T-helper 17 cell (primary cell): Measurements from ENCODE around the gene SPHK2. TPM values are rescaled to one million over a fixed set of nuclear protein-coding genes. Genes with fewer than 3 reads are reported as not detected.

Experiments
- ATAC-seq: fragments of 150-1000 bp; cut with Tn5 transposase; 2 replicates; pipeline ENCODE4 v1.10.0; 2021; ENCODE audit warnings: mild to moderate bottlenecking, moderate library complexity
- DNase-seq, 3 donors: peaks; one replicate each; pipeline versions ENCODE4 v3.0.0 to v3.0.0-alpha.2; 2020 to 2021
- H3K9me3 ChIP-seq: one replicate; pipeline ENCODE4 v1.7.0; 2013; ENCODE audit warnings: low read length, mild to moderate bottlenecking; ENCODE audit not compliant: control insufficient read depth, poor library complexity, severe bottlenecking
- H3K27ac Mint-ChIP-seq: one replicate; pipeline ENCODE4 v1.8.0; 2022; ENCODE audit warnings: mild to moderate bottlenecking, moderate library complexity, mixed read lengths
- H3K27me3 Mint-ChIP-seq: one replicate; pipeline ENCODE4 v1.8.0; 2022; ENCODE audit warnings: mixed read lengths
- H3K36me3 Mint-ChIP-seq: one replicate; pipeline ENCODE4 v1.8.0; 2022; ENCODE audit warnings: low read depth, mixed read lengths
- H3K4me1 Mint-ChIP-seq: one replicate; pipeline ENCODE4 v1.8.0; 2022; ENCODE audit warnings: mild to moderate bottlenecking, mixed read lengths
- H3K4me3 Mint-ChIP-seq: one replicate; pipeline ENCODE4 v1.8.0; 2022; ENCODE audit warnings: mild to moderate bottlenecking, moderate library complexity, mixed read lengths
- total RNA-seq, 4 donors: library from RNA in 2 of 4; stranded (reverse) in 2 of 4; gene quantifications; one replicate each; pipeline ENCODE4 v1.2.3 and lab custom pipeline; 2022 to 2026

SPHK2 gene
- total RNA-seq, 2 donors from 2014 or later: 11.9 to 12.6 TPM

GRCh38 chr19:48632692-48633147 is 13.4 kb downstream of the SPHK2 start:
- H3K27ac Mint-ChIP-seq: peak overlapping the region; percentile 80
- peak overlapping the region; percentile 7 for H3K4me3 Mint-ChIP-seq
- H3K36me3 Mint-ChIP-seq: peaks cover 3% of the 10 kb centered on the region

GRCh38 chr19:48633148-48634035 is 14.1 kb downstream of the SPHK2 start:
- peak overlapping the region; percentile 80 for H3K27ac Mint-ChIP-seq
- peaks cover 3% of the 10 kb centered on the region for H3K36me3 Mint-ChIP-seq
- H3K4me1 Mint-ChIP-seq: peaks cover 27% of the 10 kb centered on the region
- peak overlapping the region; percentile 7 for H3K4me3 Mint-ChIP-seq
- no peak for DNase-seq
- no peak for ATAC-seq
- H3K9me3 ChIP-seq: no peaks in the 10 kb centered on the region
- no peaks in the 10 kb centered on the region for H3K27me3 Mint-ChIP-seq

More at GRCh38 chr19:48632692-48633147, 13.4 kb downstream of the SPHK2 start:
- H3K4me1 Mint-ChIP-seq: peaks cover 22% of the 10 kb centered on the region
- no peaks in the 10 kb centered on the region for H3K27me3 Mint-ChIP-seq
- no peak for ATAC-seq
- no peak for DNase-seq
- H3K9me3 ChIP-seq: no peaks in the 10 kb centered on the region

- Mint-ChIP-seq H3K4me3 (peak overlapping the region; percentile 83), H3K36me3 (peaks cover 3% of the 10 kb centered on the region), H3K4me1 (peaks cover 33% of the 10 kb centered on the region), H3K27me3 (no peaks in the 10 kb centered on the region), H3K27ac (peak overlapping the region; percentile 80)
- DNase-seq (no peak), ATAC-seq (no peak)
- no peaks in the 10 kb centered on the region for H3K9me3 ChIP-seq
These were observed 14.7 kb downstream of the SPHK2 start for GRCh38 chr19:48634036-48634342.

GRCh38 chr19:48634424-48635262 is 15.3 kb downstream of the SPHK2 start:
- H3K4me3 Mint-ChIP-seq: peak overlapping the region; percentile 83
- peaks cover 36% of the 10 kb centered on the region for H3K4me1 Mint-ChIP-seq
- H3K27me3 Mint-ChIP-seq: no peaks in the 10 kb centered on the region
- H3K36me3 Mint-ChIP-seq: peaks cover 3% of the 10 kb centered on the region
- no peaks in the 10 kb centered on the region for H3K9me3 ChIP-seq
- peak; percentile 16 for ATAC-seq
- peak overlapping the region; percentile 80 for H3K27ac Mint-ChIP-seq
- DNase-seq: peak; percentile 83 to 85 (median 83)

GRCh38 chr19:48635263-48635965 is 16.1 kb downstream of the SPHK2 start:
- H3K9me3 ChIP-seq: no peaks in the 10 kb centered on the region
- H3K27me3 Mint-ChIP-seq: no peaks in the 10 kb centered on the region
- ATAC-seq: peak; percentile 5
- peaks cover 41% of the 10 kb centered on the region for H3K4me1 Mint-ChIP-seq
- peak overlapping the region; percentile 97 for H3K27ac Mint-ChIP-seq
- peak; percentile 71 to 72 (median 72) for DNase-seq
- H3K4me3 Mint-ChIP-seq: peak overlapping the region; percentile 99
- H3K36me3 Mint-ChIP-seq: peaks cover 3% of the 10 kb centered on the region

- Mint-ChIP-seq H3K27me3 (no peaks in the 10 kb centered on the region), H3K27ac (peak overlapping the region; percentile 97), H3K36me3 (peaks cover 3% of the 10 kb centered on the region), H3K4me3 (peak overlapping the region; percentile 99), H3K4me1 (peaks cover 38% of the 10 kb centered on the region)
- no peaks in the 10 kb centered on the region for H3K9me3 ChIP-seq
- ATAC-seq: no peak
- peak in 1 of 3 donors; percentile 33 for DNase-seq
These were observed 16.9 kb downstream of the SPHK2 start for GRCh38 chr19:48635966-48636858.

GRCh38 chr19:48636859-48637448 is 17.6 kb downstream of the SPHK2 start, which contains the start of gene DBP:
DBP (minus strand) TSS chr19:48637379; CDS start chr19:48636994, 385 bp downstream.
- Mint-ChIP-seq H3K36me3 (peaks cover 3% of the 10 kb centered on the region), H3K27me3 (no peaks in the 10 kb centered on the region), H3K4me3 (peak within 1 kb of the TSS; percentile 99), H3K27ac (peak within 1 kb of the TSS; percentile 97), H3K4me1 (peaks cover 38% of the 10 kb centered on the region)
- no peaks in the 10 kb centered on the region for H3K9me3 ChIP-seq
- no peak for ATAC-seq
- peak in 1 of 3 donors; percentile 23 for DNase-seq

GRCh38 chr19:48637449-48637947 is 18.2 kb downstream of the SPHK2 start:
- Mint-ChIP-seq H3K27ac (peak overlapping the region; percentile 97), H3K36me3 (peaks cover 3% of the 10 kb centered on the region), H3K4me1 (peaks cover 38% of the 10 kb centered on the region), H3K4me3 (peak overlapping the region; percentile 99), H3K27me3 (no peaks in the 10 kb centered on the region)
- ATAC-seq (peak; percentile 77), DNase-seq (peak; percentile 97 to 100 (median 98))
- no peaks in the 10 kb centered on the region for H3K9me3 ChIP-seq

GRCh38 chr19:48637948-48638830 is 18.9 kb downstream of the SPHK2 start:
- H3K36me3 Mint-ChIP-seq: peaks cover 3% of the 10 kb centered on the region
- H3K4me3 Mint-ChIP-seq: peak overlapping the region; percentile 99
- H3K27ac Mint-ChIP-seq: peak overlapping the region; percentile 97
- H3K9me3 ChIP-seq: no peaks in the 10 kb centered on the region
- H3K27me3 Mint-ChIP-seq: no peaks in the 10 kb centered on the region
- peaks cover 41% of the 10 kb centered on the region for H3K4me1 Mint-ChIP-seq
- ATAC-seq (peak; percentile 50), DNase-seq (peak; percentile 73 to 79 (median 74))

GRCh38 chr19:48638831-48639381 is 19.6 kb downstream of the SPHK2 start:
- Mint-ChIP-seq H3K27me3 (no peaks in the 10 kb centered on the region), H3K27ac (peak overlapping the region; percentile 97), H3K36me3 (peaks cover 3% of the 10 kb centered on the region), H3K4me1 (peaks cover 38% of the 10 kb centered on the region), H3K4me3 (peak overlapping the region; percentile 99)
- ATAC-seq (no peak), DNase-seq (no peak)
- H3K9me3 ChIP-seq: no peaks in the 10 kb centered on the region
